Cerebellar nuclear complex (tissue), 1 donor: Measurements from ENCODE around the gene CHCHD6.

Source experiments
- DNase-seq, 2 experiments: peaks; one replicate each; lab custom pipeline; 2025; lab: John Stamatoyannopoulos, UW

CHCHD6 gene

GRCh38 chr3:126979046-126979628 lies 275.1 kb downstream of the CHCHD6 start:
- no peak for DNase-seq

GRCh38 chr3:126980266-126980811 lies 276.3 kb downstream of the CHCHD6 start:
- no peak for DNase-seq

GRCh38 chr3:126982126-126982470 lies 278.1 kb downstream of the CHCHD6 start:
- DNase-seq = no peak

GRCh38 chr3:126982471-126983175 lies 278.6 kb downstream of the CHCHD6 start, which contains the start of gene PLXNA1:
PLXNA1 (plus strand) TSS chr3:126983115; CDS start chr3:126988594, 5,479 bp downstream.
- DNase-seq = no peak

- DNase-seq = no peak
Measured at GRCh38 chr3:126983276-126983652, 279.2 kb downstream of the CHCHD6 start.

GRCh38 chr3:126983653-126984390 lies 279.8 kb downstream of the CHCHD6 start:
- no peak for DNase-seq

GRCh38 chr3:126984391-126985131 lies 280.5 kb downstream of the CHCHD6 start:
- DNase-seq = no peak

- no peak for DNase-seq
Measured at GRCh38 chr3:126985132-126985985, 281.3 kb downstream of the CHCHD6 start.

GRCh38 chr3:126986001-126986400 lies 282.0 kb downstream of the CHCHD6 start:
- DNase-seq = no peak

- DNase-seq = no peak
Measured at GRCh38 chr3:126987129-126987528, 283.1 kb downstream of the CHCHD6 start.

- no peak for DNase-seq
Measured at GRCh38 chr3:126987596-126987995, 283.6 kb downstream of the CHCHD6 start.

- no peak for DNase-seq
Measured at GRCh38 chr3:126988451-126989021, 284.5 kb downstream of the CHCHD6 start.

- no peak for DNase-seq
Measured at GRCh38 chr3:126989316-126990023, 285.4 kb downstream of the CHCHD6 start.

- DNase-seq = no peak
Measured at GRCh38 chr3:126990024-126990700, 286.1 kb downstream of the CHCHD6 start.

- DNase-seq = no peak
Measured at GRCh38 chr3:126990890-126991289, 286.9 kb downstream of the CHCHD6 start.

GRCh38 chr3:126991366-126992200 lies 287.5 kb downstream of the CHCHD6 start:
- DNase-seq = no peak

- DNase-seq = no peak
Measured at GRCh38 chr3:126992216-126992615, 288.2 kb downstream of the CHCHD6 start.

GRCh38 chr3:126992776-126993175 lies 288.7 kb downstream of the CHCHD6 start:
- DNase-seq = no peak

GRCh38 chr3:126993436-126993835 lies 289.4 kb downstream of the CHCHD6 start:
- DNase-seq = no peak
